HCT116 (cell line): ENCODE measurements around the gene LY6G6D. TPM values are rescaled to one million over a fixed set of nuclear protein-coding genes. Genes with fewer than 3 reads are reported as not detected.

ENCODE experiments used
- ATAC-seq: fragments of 200-7000 bp; cut with Tn5 transposase; 2 replicates; pipeline ENCODE4 v1.9.1; 2020; ENCODE audit warnings: mild to moderate bottlenecking, moderate library complexity
- BruUV-seq: library from RNA; stranded (reverse); fragments of 400-500 nt; replicated peaks from 2 replicates; lab custom pipeline; 2021; lab: Mats Ljungman, UMichigan
- CTCF ChIA-PET: fragments of 300-600 bp; sonication (Branson Sonifier 250); formaldehyde crosslinking; loops from one replicate; lab custom pipeline; 2021; ENCODE audit warnings: antibody characterized with exemption; lab: Charles Lee
- POLR2A ChIA-PET: fragments of 300-600, 350-600 bp; sonication (Branson Sonifier 250); formaldehyde crosslinking; loops from one replicate; lab custom pipeline; 2021; ENCODE audit warnings: antibody characterized with exemption; lab: Charles Lee
- RAD21 ChIA-PET, 2 experiments: fragments of 300-600 bp; sonication (Branson Sonifier 250); formaldehyde crosslinking; loops; one replicate each; lab custom pipeline; 2023; ENCODE audit warnings: low total read pairs in 2 of 2; ENCODE audit not compliant: uncharacterized antibody in 2 of 2, unreplicated experiment in 2 of 2, low non-redundant PET in 1 of 2; lab: Charles Lee
- DNase-seq: peaks from one replicate; pipeline ENCODE4 v3.0.0-alpha.2; 2010; ENCODE audit warnings: low read depth, low spot score
- H2AFZ ChIP-seq: fragments of 200-600 bp; shearing (Covaris generic), sonication (generic); 2 replicates; pipeline ENCODE4 v1.6.1; 2017; ENCODE audit warnings: low read depth, mixed run types, mixed read lengths, antibody characterized with exemption, low read length; ENCODE audit not compliant: poor library complexity, severe bottlenecking
- H3K27ac ChIP-seq: 2 replicates; pipeline ENCODE4 v1.5.1; 2012; ENCODE audit warnings: low read depth, low read length
- H3K27me3 ChIP-seq: fragments of 200-600 bp; sonication (generic); 2 replicates; pipeline ENCODE4 v1.6.1; 2016; ENCODE audit warnings: mixed run types, low read length, mixed read lengths; ENCODE audit not compliant: insufficient read depth
- H3K36me3 ChIP-seq, 2 experiments: fragments of 200-500 bp in 1 of 2; fragments of 200-600 bp in 1 of 2; sonication (Bioruptor generic) in 1 of 2; sonication (generic) in 1 of 2; 2 replicates each; pipeline versions ENCODE4 v1.5.1 to v1.6.1; 2014 to 2016; ENCODE audit warnings: low read length in 2 of 2, inconsistent platforms in 1 of 2, mixed read lengths in 1 of 2, mixed run types in 1 of 2; ENCODE audit not compliant: insufficient read depth in 2 of 2, control insufficient read depth in 1 of 2
- H3K4me1 ChIP-seq, 2 experiments: fragments of 200-600 bp in 1 of 2; sonication (generic) in 1 of 2; 2 replicates each; pipeline versions ENCODE4 v1.5.1 to v1.6.1; 2012 to 2017; ENCODE audit warnings: low read length in 2 of 2, inconsistent platforms in 1 of 2, mild to moderate bottlenecking in 1 of 2, mixed read lengths in 1 of 2, mixed run types in 1 of 2, moderate library complexity in 1 of 2; ENCODE audit not compliant: insufficient read depth in 2 of 2, control insufficient read depth in 1 of 2
- H3K4me2 ChIP-seq: fragments of 200-600 bp; sonication (generic); 2 replicates; pipeline ENCODE4 v1.6.1; 2017; ENCODE audit warnings: mixed run types, low read length, mixed read lengths
- H3K4me3 ChIP-seq, 2 experiments: fragments of 200-600 bp in 1 of 2; sonication (generic) in 1 of 2; replicated peaks in 1 of 2; 2 replicates each; pipeline ENCODE4 v1.5.1; 2011 to 2016; ENCODE audit warnings: low read length in 2 of 2, control low read depth in 1 of 2, low read depth in 1 of 2, mild to moderate bottlenecking in 1 of 2, mixed read lengths in 1 of 2, mixed run types in 1 of 2
- H3K79me2 ChIP-seq: fragments of 200-600 bp; sonication (generic); 2 replicates; pipeline ENCODE4 v1.6.1; 2017; ENCODE audit warnings: mild to moderate bottlenecking, mixed run types, low read length, moderate library complexity, mixed read lengths; ENCODE audit not compliant: insufficient read depth
- H3K9ac ChIP-seq: fragments of 200-600 bp; sonication (generic); 2 replicates; pipeline ENCODE4 v1.6.1; 2016; ENCODE audit warnings: low read length, mixed read lengths
- H3K9me2 ChIP-seq: fragments of 200-600 bp; sonication (generic), shearing (Covaris generic); 2 replicates; pipeline ENCODE4 v1.6.1; 2017; ENCODE audit warnings: mixed run types, mild to moderate bottlenecking, moderate library complexity; ENCODE audit not compliant: insufficient read depth
- H3K9me3 ChIP-seq, 2 experiments: fragments of 200-500 bp in 1 of 2; fragments of 200-600 bp in 1 of 2; sonication (Bioruptor generic) in 1 of 2; sonication (generic) in 1 of 2; 2 replicates each; pipeline ENCODE4 v1.6.1; 2014 to 2017; ENCODE audit warnings: low read length in 2 of 2, mixed read lengths in 2 of 2, inconsistent platforms in 1 of 2, low read depth in 1 of 2, mild to moderate bottlenecking in 1 of 2, mixed run types in 1 of 2, moderate library complexity in 1 of 2; ENCODE audit not compliant: control insufficient read depth in 1 of 2, insufficient read depth in 1 of 2
- H4K20me1 ChIP-seq: fragments of 200-600 bp; sonication (generic), shearing (Covaris generic); 2 replicates; pipeline ENCODE4 v1.6.1; 2017; ENCODE audit warnings: mixed run types, mild to moderate bottlenecking, moderate library complexity; ENCODE audit not compliant: insufficient read depth
- ATF3 ChIP-seq: IDR thresholded peaks from 2 replicates; pipeline ENCODE4 v1.6.1; 2012
- CBX3 ChIP-seq: IDR thresholded peaks from 2 replicates; pipeline ENCODE4 v1.6.1; 2012; ENCODE audit warnings: low read depth
- EGR1 ChIP-seq: IDR thresholded peaks from 2 replicates; pipeline ENCODE4 v1.6.1; 2012; ENCODE audit warnings: low read depth
- ELF1 ChIP-seq: IDR thresholded peaks from 2 replicates; pipeline ENCODE4 v1.6.1; 2012; ENCODE audit warnings: low read depth, borderline replicate concordance
- EZH2 ChIP-seq: fragments of 200-600 bp; sonication (generic); IDR thresholded peaks from 2 replicates; pipeline ENCODE4 v1.6.1; 2017; ENCODE audit warnings: antibody characterized with exemption, mixed run types
- FOSL1 ChIP-seq: IDR thresholded peaks from 2 replicates; pipeline ENCODE4 v1.6.1; 2012; ENCODE audit warnings: low read depth
- JUND ChIP-seq: IDR thresholded peaks from 2 replicates; pipeline ENCODE4 v1.6.1; 2012
- POLR2AphosphoS5 ChIP-seq: IDR thresholded peaks from 2 replicates; pipeline ENCODE4 v1.6.1; 2011; ENCODE audit warnings: mild to moderate bottlenecking, low read depth, low read length, moderate library complexity
- RAD21 ChIP-seq: IDR thresholded peaks from 2 replicates; pipeline ENCODE4 v1.6.1; 2012; ENCODE audit warnings: low read depth, mild to moderate bottlenecking
- SP1 ChIP-seq: IDR thresholded peaks from 2 replicates; pipeline ENCODE4 v1.6.1; 2012; ENCODE audit warnings: low read depth
- TCF7L2 ChIP-seq: IDR thresholded peaks from 2 replicates; pipeline ENCODE4 v1.7.0; 2011; ENCODE audit warnings: borderline replicate concordance, inconsistent platforms; ENCODE audit not compliant: insufficient read depth, insufficient read length; ENCODE audit errors: extremely low read depth
- YY1 ChIP-seq: IDR thresholded peaks from 2 replicates; pipeline ENCODE4 v1.6.1; 2011; ENCODE audit warnings: low read length, low read depth, moderate library complexity, mild to moderate bottlenecking; ENCODE audit not compliant: insufficient replicate concordance; ENCODE audit errors: extremely low read depth
- ZFX ChIP-seq: fragments of 450-650 bp; IDR thresholded peaks from 2 replicates; pipeline ENCODE4 v1.6.1; 2017
- ZNF274 ChIP-seq: fragments of 200-500 bp; sonication (Bioruptor generic); IDR thresholded peaks from 2 replicates; pipeline ENCODE4 v1.6.1; 2014; ENCODE audit warnings: mild to moderate bottlenecking, low read depth, low read length, inconsistent platforms
- intact Hi-C: fragments of 100-400 bp; cut with micrococcal nuclease; formaldehyde crosslinking; loops from 2 replicates; pipeline ENCODE4 v1.10.0; 2022
- total RNA-seq: library from RNA; stranded (reverse); gene quantifications from one replicate; pipeline ENCODE4 v1.2.1, GENCODE V29; 2021; ENCODE audit not compliant: unreplicated experiment

Gene LY6G6D
- total RNA-seq, 1 experiment from 2014 or later, result not detected

GRCh38 chr6:31730631-31731086 is 15.5 kb downstream of the LY6G6D start (continued):
- TF ChIP-seq FOSL1 (no peak), ZFX (no peak)

- no peak overlapping the region for H3K4me3 ChIP-seq
- peaks cover 18 to 46% of the 10 kb centered on the region in 2 experiments for H3K4me1 ChIP-seq
- no peaks in the 10 kb centered on the region for H3K27me3 ChIP-seq
- no peak overlapping the region for H3K4me2 ChIP-seq
- no TSS peak for BruUV-seq
- no peaks in the 10 kb centered on the region for H3K9me2 ChIP-seq
- H4K20me1 ChIP-seq, result no peaks in the 10 kb centered on the region; the same call in 1 of the 2 replicates
- H3K79me2 ChIP-seq, result peaks cover 46% of the 10 kb centered on the region
- POLR2A ChIA-PET, result interaction anchor here (1.2 kb wide), 1 partner anchor 10 kb away, joined by 3 read pairs; the partner anchor contains the start of gene LY6G6C
- no peaks in the 10 kb centered on the region for H3K9me3 ChIP-seq
- no peak overlapping the region for H2AFZ ChIP-seq
- TF ChIP-seq POLR2AphosphoS5 (no peak), RAD21 (no peak), JUND (no peak), YY1 (no peak), SP1 (no peak), EGR1 (no peak), ZFX (no peak), ZNF274 (no peak), ELF1 (no peak), FOSL1 (no peak), CBX3 (no peak), TCF7L2 (no peak), ATF3 (no peak), EZH2 (no peak)
- TF ChIP-seq, all 23 proteins: peak for 0
- ATAC-seq (no peak), DNase-seq (no peak)
- H3K36me3 ChIP-seq, result peaks cover 25 to 31% of the 10 kb centered on the region in 2 experiments
- intact Hi-C loops, result no loop called here
- ChIA-PET CTCF (no interaction called here), RAD21 (no interaction called here)
- H3K27ac ChIP-seq, result no peak overlapping the region; the same call in 1 of the 2 replicates
- H3K9ac ChIP-seq, result no peak overlapping the region
These were observed 16.9 kb downstream of the LY6G6D start for GRCh38 chr6:31732029-31732428.
